ENCODE results near the gene NACC2.

DNA sequence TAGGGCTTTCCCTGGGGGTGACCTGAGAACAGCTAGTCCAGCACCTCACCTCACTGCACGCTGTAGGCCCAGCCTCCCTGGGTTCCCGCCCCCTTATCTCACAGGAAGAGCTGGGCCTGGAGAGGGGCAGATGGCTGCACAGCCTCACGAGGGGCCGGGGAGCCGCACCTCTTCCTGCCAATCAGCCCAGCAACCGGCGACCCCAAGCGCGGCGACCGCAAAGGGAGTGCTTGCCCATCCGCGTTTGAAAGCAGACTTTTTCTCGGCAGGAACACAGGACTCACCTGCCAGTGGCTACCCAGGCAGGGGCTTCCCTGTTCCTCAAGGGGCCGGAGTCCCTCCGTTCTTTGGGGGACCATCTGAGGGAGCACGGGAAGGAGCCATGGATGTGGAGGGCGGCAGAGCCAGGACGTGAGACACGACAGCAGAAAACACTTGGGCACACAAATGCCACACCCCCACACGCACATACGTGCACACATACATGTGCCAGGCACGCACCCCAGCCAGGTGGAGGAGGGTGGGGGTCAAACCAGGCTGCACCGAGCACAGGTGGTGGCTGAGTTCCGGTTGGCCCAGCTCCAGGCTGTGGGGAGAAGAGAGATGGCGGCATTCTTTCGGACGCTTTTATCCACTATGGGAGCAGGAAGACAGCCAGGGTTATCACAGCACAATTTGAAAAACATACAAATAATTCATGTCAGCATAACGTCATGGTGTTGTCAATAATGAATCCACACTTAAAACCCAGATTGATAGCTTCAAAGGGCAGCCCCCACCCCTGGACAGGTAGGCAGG is 12.3 kb upstream of the NACC2 start:
- TF ChIP-seq EZH2phosphoT487 (IDR thresholded peaks at IDR 0.05; ENCODE audit: low read length): no peak
- TF ChIP-seq, protein P1, sequence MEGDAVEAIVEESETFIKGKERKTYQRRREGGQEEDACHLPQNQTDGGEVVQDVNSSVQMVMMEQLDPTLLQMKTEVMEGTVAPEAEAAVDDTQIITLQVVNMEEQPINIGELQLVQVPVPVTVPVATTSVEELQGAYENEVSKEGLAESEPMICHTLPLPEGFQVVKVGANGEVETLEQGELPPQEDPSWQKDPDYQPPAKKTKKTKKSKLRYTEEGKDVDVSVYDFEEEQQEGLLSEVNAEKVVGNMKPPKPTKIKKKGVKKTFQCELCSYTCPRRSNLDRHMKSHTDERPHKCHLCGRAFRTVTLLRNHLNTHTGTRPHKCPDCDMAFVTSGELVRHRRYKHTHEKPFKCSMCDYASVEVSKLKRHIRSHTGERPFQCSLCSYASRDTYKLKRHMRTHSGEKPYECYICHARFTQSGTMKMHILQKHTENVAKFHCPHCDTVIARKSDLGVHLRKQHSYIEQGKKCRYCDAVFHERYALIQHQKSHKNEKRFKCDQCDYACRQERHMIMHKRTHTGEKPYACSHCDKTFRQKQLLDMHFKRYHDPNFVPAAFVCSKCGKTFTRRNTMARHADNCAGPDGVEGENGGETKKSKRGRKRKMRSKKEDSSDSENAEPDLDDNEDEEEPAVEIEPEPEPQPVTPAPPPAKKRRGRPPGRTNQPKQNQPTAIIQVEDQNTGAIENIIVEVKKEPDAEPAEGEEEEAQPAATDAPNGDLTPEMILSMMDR (IDR thresholded peaks at IDR 0.05; ENCODE audit: low read length): no peak

All from MM.1S (cell line).